RPMI8226 (cell line): ENCODE results near the gene GPRIN1.

Experiments used
- DNase-seq: peaks from one replicate; pipeline ENCODE4 v3.0.0-alpha.2; 2015

The GPRIN1 gene

DNA sequence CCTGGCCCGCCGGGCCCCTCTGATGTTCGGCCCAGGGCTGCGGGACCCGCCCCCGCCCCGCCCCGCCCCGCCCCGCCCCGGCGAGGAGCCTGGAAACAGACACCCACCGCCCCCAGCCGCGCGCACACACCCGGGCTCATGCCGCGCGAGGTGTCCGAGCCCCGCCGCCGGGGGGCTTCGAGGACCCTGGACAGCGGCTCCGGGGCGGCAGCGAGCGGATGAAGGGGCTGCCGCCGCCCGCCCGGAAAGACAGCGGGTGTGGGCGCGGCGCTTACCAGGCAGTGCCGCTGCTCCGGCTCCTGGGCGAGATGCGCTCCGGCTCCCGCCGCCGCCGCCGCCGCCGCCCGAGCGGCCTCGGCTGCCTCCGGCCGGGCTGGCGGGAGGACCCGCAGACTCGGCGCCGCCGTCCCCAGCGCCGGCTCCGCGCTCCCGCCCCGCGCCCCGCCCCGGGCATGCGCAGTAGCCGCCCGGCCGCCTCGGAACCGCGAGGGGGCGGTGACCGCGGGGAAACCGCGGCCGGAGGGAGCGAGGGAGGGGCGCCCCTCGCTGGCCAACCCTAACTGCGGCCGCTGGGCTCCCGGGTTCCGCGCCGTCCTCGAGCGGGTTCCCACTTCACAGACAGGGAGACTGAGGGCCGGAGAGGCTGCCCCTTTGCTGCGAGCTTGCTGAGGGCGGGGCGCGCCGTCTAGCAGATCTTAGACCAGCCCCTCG lies at the start of gene GPRIN1:
Gene GPRIN1, minus strand, starts transcription at position 433 of the 711 bp plus-strand sequence. CDS start 10,322 bp downstream, outside the sequence.
- DNase-seq = peak; percentile 81

DNA sequence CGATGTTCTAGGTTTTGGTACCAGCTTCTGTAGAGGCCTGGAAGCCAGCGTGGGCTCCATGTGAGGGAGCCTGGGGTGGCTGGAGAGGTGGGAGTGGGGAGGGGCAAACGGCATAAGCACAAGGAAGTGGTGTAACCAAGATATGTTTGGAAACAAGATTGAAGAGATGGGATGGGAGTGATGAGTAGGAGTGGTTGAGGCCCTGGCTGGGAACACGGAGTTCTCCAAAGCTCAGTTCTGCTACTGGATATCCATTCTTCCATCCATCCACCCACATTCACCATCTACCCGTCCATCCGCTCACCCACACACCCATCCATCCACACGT lies 49.5 kb upstream of the GPRIN1 start:
- no peak for DNase-seq

DNA sequence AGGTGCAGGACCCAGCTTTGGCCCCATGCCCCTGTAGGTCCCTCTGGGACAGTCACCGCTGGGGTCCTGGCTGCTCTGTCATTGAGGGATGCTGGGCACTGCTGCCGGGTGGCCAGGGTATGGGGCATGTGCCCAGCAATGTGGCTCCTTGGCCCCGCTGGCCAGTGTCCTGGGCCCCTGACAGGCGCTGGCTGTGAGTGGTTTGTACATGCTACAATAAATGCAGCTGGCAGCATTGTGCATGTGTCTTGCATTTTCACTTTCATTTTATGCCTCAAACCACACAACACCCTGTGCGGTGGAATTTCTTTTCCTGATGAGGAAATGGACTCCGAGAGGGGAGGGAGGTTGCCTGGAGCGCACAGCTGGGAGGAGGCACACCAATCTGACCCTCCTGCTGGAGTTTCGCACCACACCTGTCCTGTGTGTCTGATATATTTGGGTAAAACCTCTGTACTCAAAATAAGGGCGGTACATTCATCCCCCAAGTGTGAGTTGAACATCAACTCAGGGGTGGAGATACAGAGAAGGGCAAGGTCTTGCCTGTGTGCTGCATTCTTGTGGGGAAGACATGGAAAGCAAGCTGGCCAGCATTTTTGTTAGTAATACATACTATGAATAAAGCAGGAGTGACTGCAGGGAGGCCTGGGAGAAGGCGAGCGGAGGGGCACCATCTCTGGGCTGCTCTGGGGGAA lies 49.0 kb upstream of the GPRIN1 start:
- DNase-seq = peak; percentile 81

GRCh38 chr5:176658007-176658599 lies 48.1 kb upstream of the GPRIN1 start:
- peak; percentile 79 for DNase-seq

GRCh38 chr5:176656467-176656990 lies 46.6 kb upstream of the GPRIN1 start:
- no peak for DNase-seq

DNA sequence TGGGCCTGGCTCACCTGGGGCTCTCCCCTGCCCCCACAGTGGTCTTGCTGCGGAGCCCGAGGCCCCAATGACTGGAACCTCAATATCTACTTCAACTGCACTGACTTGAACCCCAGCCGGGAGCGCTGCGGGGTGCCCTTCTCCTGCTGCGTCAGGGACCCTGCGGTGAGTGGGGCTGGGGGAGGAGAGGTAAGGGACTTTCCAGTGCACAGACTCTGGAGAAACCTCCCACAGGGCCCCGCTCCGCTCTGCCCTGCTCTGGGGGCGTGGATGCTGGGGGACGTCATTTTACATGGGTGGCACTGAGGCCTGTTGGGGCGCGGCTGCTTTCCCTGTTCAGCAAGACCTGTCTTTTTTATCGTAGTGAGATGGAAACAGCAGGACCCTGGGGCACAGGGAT lies 44.9 kb upstream of the GPRIN1 start:
- no peak for DNase-seq

GRCh38 chr5:176653401-176654385 lies 43.7 kb upstream of the GPRIN1 start:
- DNase-seq = no peak

DNA sequence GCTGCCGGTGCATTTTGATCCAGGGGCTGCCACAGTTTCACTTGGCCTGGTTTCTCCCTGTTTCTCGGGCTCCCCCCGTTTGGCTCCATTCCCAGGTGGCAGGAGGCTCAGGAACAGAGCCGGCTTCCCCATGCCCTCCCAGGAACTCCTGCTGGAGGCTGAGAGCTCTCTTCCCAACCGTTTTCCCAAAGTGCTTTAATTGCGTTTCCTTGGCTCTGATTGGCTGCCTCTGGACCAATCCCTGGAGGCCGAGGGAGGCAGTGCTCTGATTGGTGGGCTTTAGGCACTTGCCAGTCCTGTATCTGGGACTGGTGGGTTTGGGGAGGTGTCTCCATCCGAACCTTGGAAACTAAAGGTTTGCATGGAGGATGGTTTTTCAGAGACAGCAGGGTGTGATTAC lies 42.2 kb upstream of the GPRIN1 start:
- DNase-seq = no peak

GRCh38 chr5:176651472-176651980 lies 41.6 kb upstream of the GPRIN1 start:
- no peak for DNase-seq

DNA sequence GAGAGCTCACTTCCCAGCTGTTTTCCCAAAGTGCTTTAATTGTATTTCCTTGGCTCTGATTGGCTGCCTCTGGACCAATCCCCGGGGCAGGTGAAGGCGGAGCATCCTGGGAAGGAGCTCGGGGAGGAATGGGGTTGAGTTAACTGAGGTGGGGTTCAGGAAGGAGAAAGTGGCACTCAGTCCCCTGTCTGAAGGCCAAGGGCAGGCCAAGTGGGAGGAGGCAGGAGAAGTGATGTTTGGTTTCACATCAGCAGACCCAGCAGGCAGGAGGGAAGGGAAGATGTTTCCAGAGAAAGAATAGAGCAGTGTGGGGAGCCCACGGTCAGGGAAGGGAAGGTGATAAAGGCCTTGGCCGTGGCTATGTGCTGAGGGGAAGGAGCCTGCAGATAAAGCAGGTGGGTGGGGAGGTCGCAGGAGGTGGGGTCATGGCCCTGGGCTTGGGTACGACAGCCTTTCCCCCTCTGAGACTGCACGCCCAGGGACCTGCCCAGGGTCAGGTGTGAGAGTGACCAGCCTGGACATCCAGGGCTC lies 40.5 kb upstream of the GPRIN1 start:
- DNase-seq = no peak

DNA sequence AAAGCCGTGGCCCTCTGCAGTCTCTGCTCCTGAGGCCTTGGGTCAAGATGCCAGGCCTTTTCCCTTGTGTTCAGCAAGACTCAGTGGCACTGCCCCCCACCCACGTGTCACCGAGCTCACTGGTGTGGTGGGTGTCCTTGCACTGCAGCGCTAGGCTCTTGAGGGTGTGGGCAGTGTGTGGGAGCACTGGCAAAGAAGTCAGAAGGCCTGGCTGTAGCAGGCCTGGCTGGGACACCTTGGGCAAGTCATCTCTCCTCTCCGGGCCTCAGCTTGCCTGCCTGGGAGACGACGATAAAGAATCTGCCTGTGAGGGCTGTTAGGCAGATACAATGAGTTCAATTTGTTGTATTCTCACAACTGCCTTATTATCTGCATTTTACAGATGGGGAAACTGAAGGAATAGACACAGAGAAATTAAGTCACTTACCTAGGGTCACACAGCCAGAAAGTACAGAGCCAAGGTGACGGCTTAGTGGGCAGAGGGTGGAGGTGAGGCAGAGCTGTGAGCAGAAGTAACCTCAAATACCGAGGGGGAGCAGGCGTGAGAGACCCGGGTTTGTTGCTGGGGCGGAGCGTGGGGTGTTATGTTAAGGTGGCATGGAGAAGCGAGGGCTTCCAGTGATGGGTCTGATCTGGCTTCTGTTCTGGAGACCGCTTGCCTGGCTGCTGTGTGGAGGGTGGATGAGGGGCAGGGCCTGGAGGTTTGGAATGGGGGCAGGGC lies 38.7 kb upstream of the GPRIN1 start:
- no peak for DNase-seq

- DNase-seq = no peak
Observed at GRCh38 chr5:176647843-176648473, 38.0 kb upstream of the GPRIN1 start.

DNA sequence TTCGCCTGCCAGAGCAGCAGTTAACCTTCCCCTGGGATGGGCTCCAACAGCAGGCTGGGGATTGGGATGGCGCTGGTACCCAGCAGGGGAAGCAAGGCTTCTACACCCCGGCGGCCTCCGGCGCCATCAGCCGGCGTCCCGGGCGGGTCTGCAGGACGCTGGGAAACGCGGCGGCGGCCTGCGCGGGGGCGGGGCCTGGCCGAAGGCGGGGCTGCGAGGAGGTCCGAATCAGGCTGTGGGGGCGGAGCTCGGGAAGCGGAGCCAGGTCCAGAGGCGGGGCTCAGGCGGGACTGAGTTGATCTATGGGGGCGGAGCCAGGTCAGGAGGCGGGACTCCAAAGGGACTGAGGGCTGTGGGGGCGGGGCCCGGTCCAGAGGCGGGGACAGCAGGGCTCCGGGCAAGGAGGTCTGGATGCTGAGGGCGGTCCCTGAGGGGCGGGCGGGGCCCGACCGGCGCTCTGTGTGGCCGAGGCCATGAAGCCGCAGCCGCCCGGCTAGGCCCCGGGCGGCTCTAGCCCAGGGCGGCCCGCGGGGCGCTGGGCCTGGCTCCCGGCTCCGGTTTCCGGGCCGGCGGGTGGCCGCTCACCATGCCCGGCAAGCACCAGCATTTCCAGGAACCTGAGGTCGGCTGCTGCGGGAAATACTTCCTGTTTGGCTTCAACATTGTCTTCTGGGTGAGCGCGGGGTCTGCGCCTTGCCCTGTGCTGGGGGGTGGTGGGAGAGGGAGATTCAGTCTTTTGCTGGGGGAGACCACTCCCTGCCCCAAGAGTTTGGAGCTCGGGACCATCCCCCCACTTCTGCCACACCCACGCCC lies 37.3 kb upstream of the GPRIN1 start, which contains the start of gene TSPAN17:
Gene TSPAN17, plus strand, starts transcription at position 455 of the 813 bp plus-strand sequence. Its CDS starts 132 bp downstream, at position 587.
- peak; percentile 100 for DNase-seq

DNA sequence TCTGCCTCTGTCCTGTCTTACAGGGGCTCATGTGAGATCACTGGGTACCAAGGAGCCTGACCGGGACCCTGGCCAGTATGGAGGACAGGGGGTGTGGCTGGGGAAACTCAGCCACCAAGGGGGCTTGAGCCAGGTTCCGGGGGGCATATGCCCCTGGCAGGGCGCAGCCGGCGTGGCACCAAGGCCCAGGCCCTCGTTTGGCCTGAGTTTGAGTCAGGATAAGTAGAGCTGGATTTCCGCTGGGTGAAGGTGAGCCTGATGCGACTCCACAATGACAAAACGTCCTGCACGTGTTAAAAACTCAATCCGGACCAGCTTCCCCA lies 36.7 kb upstream of the GPRIN1 start:
- no peak for DNase-seq

DNA sequence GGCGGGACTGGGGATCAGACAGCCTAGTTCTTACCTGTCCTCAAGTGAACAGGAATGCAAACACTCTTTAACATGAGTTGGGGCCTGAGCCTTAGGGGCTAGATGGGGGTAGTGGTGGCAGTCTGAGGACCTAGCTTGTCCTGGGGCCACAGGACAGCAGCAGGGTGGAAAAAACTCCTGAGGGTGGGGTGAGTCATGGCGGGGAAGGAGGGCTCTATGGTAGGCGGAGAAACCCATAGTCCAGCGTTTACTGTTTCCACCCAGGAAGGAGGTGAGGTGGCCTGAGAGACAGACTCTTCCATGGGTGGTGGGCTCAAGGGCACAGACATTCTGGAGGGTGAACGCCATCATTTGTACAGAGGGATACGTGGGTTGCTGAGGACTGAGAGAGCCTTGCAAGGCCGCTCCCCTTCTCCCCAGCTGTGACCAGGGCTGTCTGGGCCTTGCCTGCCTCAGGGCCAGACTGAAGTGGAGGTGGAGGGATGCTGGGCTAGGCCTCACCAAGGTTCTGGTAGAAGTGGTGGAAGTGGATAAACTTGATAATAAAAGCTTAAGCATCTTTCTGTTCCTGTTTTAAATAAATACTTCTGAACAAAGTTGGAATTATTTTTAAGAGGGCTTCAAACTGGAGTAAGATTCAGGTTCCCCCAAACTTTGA lies 36.2 kb upstream of the GPRIN1 start:
- DNase-seq = no peak

DNA sequence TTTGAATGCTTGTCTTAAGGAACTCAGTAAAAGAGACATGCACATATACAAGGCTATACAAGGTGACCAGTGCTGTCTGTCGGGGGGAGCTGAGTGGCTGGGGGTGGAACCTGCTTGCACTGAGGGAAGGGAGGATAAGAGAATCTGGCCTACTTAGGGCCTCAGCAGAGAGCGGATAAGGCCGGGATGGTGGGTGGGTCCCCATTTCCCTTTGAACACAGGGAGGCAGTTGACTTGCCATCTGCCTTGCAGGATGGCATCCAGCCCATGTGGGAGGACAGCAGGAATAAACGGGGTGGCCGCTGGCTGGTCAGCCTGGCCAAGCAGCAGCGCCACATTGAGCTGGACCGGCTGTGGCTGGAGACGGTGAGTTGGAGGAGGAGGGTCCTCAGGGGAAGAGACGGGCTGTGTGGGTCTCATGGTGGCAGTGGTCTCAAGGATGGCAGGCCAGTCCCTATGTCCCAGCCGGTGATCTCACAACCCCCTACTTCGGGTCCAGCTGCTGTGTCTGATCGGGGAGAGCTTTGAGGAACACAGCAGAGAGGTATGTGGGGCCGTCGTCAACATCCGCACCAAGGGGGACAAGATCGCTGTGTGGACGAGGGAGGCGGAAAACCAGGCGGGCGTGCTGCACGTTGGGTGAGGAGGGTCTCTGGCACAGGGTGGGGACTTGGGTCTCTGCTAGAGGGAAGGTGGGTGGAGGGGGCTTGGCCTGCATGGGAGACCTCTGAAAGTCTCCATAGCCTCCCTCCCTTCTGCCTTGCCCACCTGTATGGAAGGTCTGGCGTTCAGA lies 35.1 kb upstream of the GPRIN1 start:
- no peak for DNase-seq

- DNase-seq = no peak
Observed at GRCh38 chr5:176644294-176644693, 34.3 kb upstream of the GPRIN1 start.

- DNase-seq = no peak
Observed at GRCh38 chr5:176643491-176644219, 33.7 kb upstream of the GPRIN1 start.
